Measurements from ENCODE around the gene CARMIL1. TPM values are rescaled to one million over a fixed set of nuclear protein-coding genes. Genes with fewer than 3 reads are reported as not detected.

CARMIL1 gene
- total RNA-seq, 1 donor from 2014 or later, result 19.1 TPM

- no peak overlapping the region for H3K27ac Mint-ChIP-seq (ENCODE audit: unreplicated experiment)
Observed at GRCh38 chr6:25326126-25326525, 47.0 kb downstream of the CARMIL1 start.

GRCh38 chr6:25326960-25327359 lies 47.8 kb downstream of the CARMIL1 start:
- DNase-seq (ENCODE audit: low read depth), result no peak
- Mint-ChIP-seq H3K4me3 (ENCODE audit: unreplicated experiment) (no peak overlapping the region), H3K4me1 (ENCODE audit: low read depth, unreplicated experiment) (peaks cover 22% of the 10 kb centered on the region), H3K9me3 (ENCODE audit: unreplicated experiment) (no peaks in the 10 kb centered on the region), H3K27me3 (ENCODE audit: low read depth, unreplicated experiment) (no peaks in the 10 kb centered on the region), H3K36me3 (ENCODE audit: low read depth, unreplicated experiment) (no peaks in the 10 kb centered on the region), H3K27ac (ENCODE audit: unreplicated experiment) (no peak overlapping the region)
- H3K4me3 ChIP-seq (ENCODE audit: insufficient read depth, low read depth, low read length), result no peak overlapping the region
- no peaks in the 10 kb centered on the region for H3K36me3 ChIP-seq (ENCODE audit: insufficient read depth, low read length)
- no peak for TF ChIP-seq EZH2 (IDR thresholded peaks at IDR 0.05; ENCODE audit: insufficient read depth, low read length)
- no peak for TF ChIP-seq CTCF (IDR thresholded peaks at IDR 0.05; ENCODE audit: insufficient read depth, low read depth, low read length)
- no peaks in the 10 kb centered on the region for H3K4me1 ChIP-seq (ENCODE audit: insufficient read depth, low read length)
- no peak overlapping the region for H3K4me2 ChIP-seq (ENCODE audit: low read length)
- H2AFZ ChIP-seq (ENCODE audit: low read depth, low read length), result no peak overlapping the region
- H3K27ac ChIP-seq (ENCODE audit: low read depth, low read length), result no peak overlapping the region
- no peak for FAIRE-seq
- H3K79me2 ChIP-seq (ENCODE audit: insufficient read depth, low read length), result no peaks in the 10 kb centered on the region
- no peaks in the 10 kb centered on the region for H3K27me3 ChIP-seq (ENCODE audit: insufficient read depth, low read length)
- no peak overlapping the region for H3K9ac ChIP-seq (ENCODE audit: low read length)
- H3K9me3 ChIP-seq (ENCODE audit: insufficient read depth, low read depth, low read length), result no peaks in the 10 kb centered on the region
- H4K20me1 ChIP-seq (ENCODE audit: insufficient read depth, low read length), result peaks cover 6% of the 10 kb centered on the region

More at GRCh38 chr6:25326126-25326525, 47.0 kb downstream of the CARMIL1 start:
- no peaks in the 10 kb centered on the region for H3K36me3 Mint-ChIP-seq (ENCODE audit: low read depth, unreplicated experiment)
- Histone ChIP-seq H3K4me1 (ENCODE audit: insufficient read depth, low read length) (no peaks in the 10 kb centered on the region), H3K4me2 (ENCODE audit: low read length) (no peak overlapping the region), H2AFZ (ENCODE audit: low read depth, low read length) (no peak overlapping the region), H3K36me3 (ENCODE audit: insufficient read depth, low read length) (no peaks in the 10 kb centered on the region), H3K27me3 (ENCODE audit: insufficient read depth, low read length) (no peaks in the 10 kb centered on the region), H3K79me2 (ENCODE audit: insufficient read depth, low read length) (no peaks in the 10 kb centered on the region), H3K9ac (ENCODE audit: low read length) (no peak overlapping the region), H3K4me3 (ENCODE audit: insufficient read depth, low read depth, low read length) (no peak overlapping the region), H3K9me3 (ENCODE audit: insufficient read depth, low read depth, low read length) (no peaks in the 10 kb centered on the region), H4K20me1 (ENCODE audit: insufficient read depth, low read length) (peaks cover 6% of the 10 kb centered on the region), H3K27ac (ENCODE audit: low read depth, low read length) (no peak overlapping the region)
- peaks cover 18% of the 10 kb centered on the region for H3K4me1 Mint-ChIP-seq (ENCODE audit: low read depth, unreplicated experiment)
- DNase-seq (ENCODE audit: low read depth), result no peak
- H3K4me3 Mint-ChIP-seq (ENCODE audit: unreplicated experiment), result no peak overlapping the region
- H3K9me3 Mint-ChIP-seq (ENCODE audit: unreplicated experiment), result no peaks in the 10 kb centered on the region
- no peaks in the 10 kb centered on the region for H3K27me3 Mint-ChIP-seq (ENCODE audit: low read depth, unreplicated experiment)
- no peak for TF ChIP-seq CTCF (IDR thresholded peaks at IDR 0.05; ENCODE audit: insufficient read depth, low read depth, low read length)
- no peak for TF ChIP-seq EZH2 (IDR thresholded peaks at IDR 0.05; ENCODE audit: insufficient read depth, low read length)
- FAIRE-seq, result no peak

GRCh38 chr6:25327432-25327831 lies 48.3 kb downstream of the CARMIL1 start:
- TF ChIP-seq CTCF (IDR thresholded peaks at IDR 0.05; ENCODE audit: insufficient read depth, low read depth, low read length) (no peak), EZH2 (IDR thresholded peaks at IDR 0.05; ENCODE audit: insufficient read depth, low read length) (no peak)
- FAIRE-seq, result no peak

More at GRCh38 chr6:25327432-25327831, 48.3 kb downstream of the CARMIL1 start:
- H3K4me2 ChIP-seq (ENCODE audit: low read length), result no peak overlapping the region
- Mint-ChIP-seq H3K27me3 (ENCODE audit: low read depth, unreplicated experiment) (no peaks in the 10 kb centered on the region), H3K9me3 (ENCODE audit: unreplicated experiment) (no peaks in the 10 kb centered on the region), H3K4me1 (ENCODE audit: low read depth, unreplicated experiment) (peaks cover 22% of the 10 kb centered on the region), H3K36me3 (ENCODE audit: low read depth, unreplicated experiment) (no peaks in the 10 kb centered on the region), H3K4me3 (ENCODE audit: unreplicated experiment) (no peak overlapping the region), H3K27ac (ENCODE audit: unreplicated experiment) (no peak overlapping the region)
- H3K27me3 ChIP-seq (ENCODE audit: insufficient read depth, low read length), result no peaks in the 10 kb centered on the region
- no peak overlapping the region for H2AFZ ChIP-seq (ENCODE audit: low read depth, low read length)
- no peaks in the 10 kb centered on the region for H3K4me1 ChIP-seq (ENCODE audit: insufficient read depth, low read length)
- H3K27ac ChIP-seq (ENCODE audit: low read depth, low read length), result no peak overlapping the region
- no peaks in the 10 kb centered on the region for H3K36me3 ChIP-seq (ENCODE audit: insufficient read depth, low read length)
- no peak for DNase-seq (ENCODE audit: low read depth)
- no peaks in the 10 kb centered on the region for H3K9me3 ChIP-seq (ENCODE audit: insufficient read depth, low read depth, low read length)
- no peaks in the 10 kb centered on the region for H3K79me2 ChIP-seq (ENCODE audit: insufficient read depth, low read length)
- no peak overlapping the region for H3K4me3 ChIP-seq (ENCODE audit: insufficient read depth, low read depth, low read length)
- H4K20me1 ChIP-seq (ENCODE audit: insufficient read depth, low read length), result peaks cover 6% of the 10 kb centered on the region
- no peak overlapping the region for H3K9ac ChIP-seq (ENCODE audit: low read length)

All from astrocyte (in vitro differentiated cells and primary cell).